Measurements from ENCODE around the gene LMNB1. TPM values are rescaled to one million over a fixed set of nuclear protein-coding genes. Genes with fewer than 3 reads are reported as not detected.
"Not testable (repeated sequence)": the region's sequence is repeated elsewhere in the genome, so short reads cannot be mapped to it uniquely, and the experiment has no call there.

Gene LMNB1
- total RNA-seq, 1 experiment from 2014 or later: 197 TPM

DNA sequence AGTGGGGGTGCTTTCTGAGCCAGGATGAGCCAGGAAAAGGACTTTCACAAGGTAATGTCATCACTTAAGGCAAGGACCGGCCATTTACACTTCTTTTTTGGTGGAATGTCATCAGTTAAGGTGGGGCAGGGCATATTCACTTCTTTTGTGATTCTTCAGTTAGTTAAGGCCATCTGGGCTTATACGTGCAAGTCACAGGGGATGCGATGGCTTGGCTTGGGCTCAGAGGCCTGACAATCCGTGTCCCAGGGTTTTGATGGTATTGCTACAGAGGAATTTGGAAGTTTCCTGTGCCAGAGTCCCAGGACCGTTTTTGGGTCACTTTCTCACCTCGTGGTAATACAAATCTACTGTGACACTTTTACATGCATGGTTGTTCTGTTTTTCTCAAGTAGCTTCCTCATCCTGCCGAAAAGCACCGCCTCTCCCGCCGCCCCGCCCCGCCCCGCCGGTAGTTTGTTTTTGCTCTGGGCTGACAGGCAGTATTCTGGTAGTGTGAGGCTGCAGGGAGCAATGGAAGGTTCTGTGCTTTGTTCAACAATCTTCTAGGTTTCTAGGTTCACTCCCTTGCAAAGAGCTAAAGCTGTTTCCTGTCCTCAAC, 68.6 kb downstream of the LMNB1 start:
- not testable (repeated sequence) for H3K27me3 ChIP-seq, H3K4me3 ChIP-seq, H3K9me3 ChIP-seq, H3K36me3 ChIP-seq, DNase-seq

DNA sequence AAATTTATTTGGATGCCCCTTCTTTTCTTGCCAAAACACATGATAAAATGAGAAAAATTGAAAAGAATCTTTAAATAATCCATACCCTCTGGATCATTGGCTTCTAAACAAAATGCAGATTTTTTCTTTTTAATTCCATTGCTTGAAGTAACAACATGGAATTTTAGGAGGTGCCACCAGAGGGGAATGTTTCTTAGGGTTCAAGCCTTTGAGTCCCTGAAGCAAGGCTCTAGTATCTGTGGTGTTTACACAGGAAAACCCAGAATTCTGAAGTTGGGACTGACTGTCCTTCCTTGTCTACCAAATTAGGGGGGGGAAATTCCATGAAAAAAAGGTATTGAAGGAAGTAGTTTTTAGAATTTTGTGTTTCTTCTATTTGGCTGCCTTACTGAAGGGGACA, 69.4 kb downstream of the LMNB1 start:
- no peak for DNase-seq
- H3K36me3 ChIP-seq: peaks cover 5% of the 10 kb centered on the region; the same call in 1 of the 2 replicates
- H3K4me3 ChIP-seq: no peak overlapping the region
- no peaks in the 10 kb centered on the region for H3K27me3 ChIP-seq
- no peaks in the 10 kb centered on the region for H3K9me3 ChIP-seq

DNA sequence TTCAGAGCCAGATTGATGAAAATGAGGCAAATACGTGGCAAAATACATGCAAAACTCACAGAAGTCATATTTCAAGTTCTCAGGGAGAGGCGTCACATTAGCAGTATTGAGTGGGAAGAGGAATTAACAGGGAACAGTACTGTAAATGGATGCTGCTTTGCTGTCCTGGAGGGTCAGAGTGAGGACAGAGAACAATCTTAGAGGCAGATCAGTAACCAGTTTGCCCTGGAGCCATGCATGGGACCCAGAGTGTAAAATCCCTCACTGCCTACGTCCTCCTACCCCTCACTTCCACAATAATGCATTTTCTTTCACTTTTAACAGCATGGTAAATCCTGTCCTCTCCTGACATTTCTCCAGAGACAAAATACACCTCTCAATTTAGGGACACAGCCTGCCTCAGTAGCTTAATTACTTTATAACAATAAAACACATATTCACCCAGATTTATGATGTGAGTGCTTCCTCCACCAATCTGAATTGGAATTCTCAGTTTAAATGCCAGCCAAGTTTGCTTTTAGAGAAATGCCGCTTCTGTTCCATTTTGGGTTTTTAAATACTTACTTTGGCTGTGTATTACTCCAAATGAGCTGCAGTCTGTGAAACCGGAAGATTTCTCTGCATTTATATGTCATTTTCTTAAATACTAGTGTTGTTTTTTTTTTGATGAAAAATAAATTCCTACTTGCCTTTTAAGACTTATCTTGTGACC, 70.0 kb downstream of the LMNB1 start:
- peaks cover 5% of the 10 kb centered on the region; the same call in 1 of the 2 replicates for H3K36me3 ChIP-seq
- no peak overlapping the region for H3K4me3 ChIP-seq
- no peaks in the 10 kb centered on the region for H3K9me3 ChIP-seq
- H3K27me3 ChIP-seq: no peaks in the 10 kb centered on the region
- no peak for DNase-seq

- Histone ChIP-seq H3K36me3 (peaks cover 5% of the 10 kb centered on the region; the same call in 1 of the 2 replicates), H3K9me3 (no peaks in the 10 kb centered on the region), H3K4me3 (no peak overlapping the region), H3K27me3 (no peaks in the 10 kb centered on the region)
- no peak for DNase-seq
These were observed 70.5 kb downstream of the LMNB1 start for GRCh38 chr5:126847456-126847820.

- Histone ChIP-seq H3K36me3 (peaks cover 5% of the 10 kb centered on the region; the same call in 1 of the 2 replicates), H3K27me3 (no peaks in the 10 kb centered on the region)
- DNase-seq: no peak
These were observed 70.9 kb downstream of the LMNB1 start for GRCh38 chr5:126847826-126848251.

DNA sequence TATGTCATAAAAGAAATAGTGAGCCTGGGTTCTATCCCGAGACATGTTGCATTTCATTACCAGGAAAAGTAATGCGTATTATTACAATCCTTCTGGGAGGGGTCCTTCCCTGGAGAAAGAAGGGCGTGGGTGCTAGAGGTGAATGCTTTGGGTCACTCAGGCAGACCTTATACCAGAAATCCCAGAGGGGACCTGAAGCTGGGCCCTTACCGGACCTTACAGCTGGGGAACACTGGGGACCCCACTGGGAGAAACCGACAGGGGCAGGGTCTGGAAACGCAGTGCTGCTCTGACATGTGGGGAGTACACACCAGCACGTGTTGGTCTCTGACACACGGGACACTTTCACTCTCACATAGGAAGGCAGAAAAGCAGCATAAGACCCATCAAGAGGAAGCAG, 71.3 kb downstream of the LMNB1 start:
- Histone ChIP-seq H3K27me3 (no peaks in the 10 kb centered on the region), H3K4me3 (no peak overlapping the region)
- no peak for DNase-seq

More at GRCh38 chr5:126847826-126848251, 70.9 kb downstream of the LMNB1 start:
- no peaks in the 10 kb centered on the region for H3K9me3 ChIP-seq
- no peak overlapping the region for H3K4me3 ChIP-seq

DNA sequence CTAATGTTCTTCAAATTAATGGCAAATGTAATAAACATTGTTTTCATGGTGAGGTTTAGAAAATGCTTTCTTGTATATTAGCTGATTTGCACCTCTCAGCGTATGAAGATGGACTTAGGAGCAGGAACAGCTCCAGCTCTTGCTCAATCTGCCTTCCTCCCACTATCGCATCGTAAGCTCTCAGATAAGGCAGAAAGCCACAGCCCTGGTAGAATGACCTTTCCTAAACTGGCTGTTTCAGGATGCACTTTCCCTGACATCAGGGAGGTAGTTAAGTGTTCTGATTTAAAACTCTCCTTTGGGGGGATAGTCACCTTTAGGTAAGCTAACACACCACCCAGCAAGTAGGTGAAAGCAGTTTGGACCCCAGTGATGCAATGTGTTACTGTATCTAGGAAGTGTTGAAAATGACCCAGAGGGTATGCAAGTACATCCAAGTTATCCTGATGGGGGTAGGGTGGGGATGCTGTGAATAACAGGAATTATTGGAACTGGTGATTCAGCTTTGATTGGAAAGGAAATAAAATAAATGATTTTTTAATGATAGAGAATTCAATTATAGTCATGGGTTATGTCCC, 72.3 kb downstream of the LMNB1 start:
- Histone ChIP-seq H3K36me3 (peaks cover 9% of the 10 kb centered on the region), H3K27me3 (no peaks in the 10 kb centered on the region), H3K4me3 (no peak overlapping the region), H3K9me3 (no peaks in the 10 kb centered on the region)
- DNase-seq: no peak

More for the DNA sequence above, 71.3 kb downstream of the LMNB1 start:
- Histone ChIP-seq H3K9me3 (no peaks in the 10 kb centered on the region), H3K36me3 (peaks cover 5% of the 10 kb centered on the region; the same call in 1 of the 2 replicates)

GRCh38 chr5:126851501-126852011, 74.6 kb downstream of the LMNB1 start:
- Histone ChIP-seq H3K36me3 (peaks cover 15% of the 10 kb centered on the region), H3K27me3 (no peaks in the 10 kb centered on the region), H3K4me3 (no peak overlapping the region), H3K9me3 (no peaks in the 10 kb centered on the region)
- DNase-seq: no peak

DNA sequence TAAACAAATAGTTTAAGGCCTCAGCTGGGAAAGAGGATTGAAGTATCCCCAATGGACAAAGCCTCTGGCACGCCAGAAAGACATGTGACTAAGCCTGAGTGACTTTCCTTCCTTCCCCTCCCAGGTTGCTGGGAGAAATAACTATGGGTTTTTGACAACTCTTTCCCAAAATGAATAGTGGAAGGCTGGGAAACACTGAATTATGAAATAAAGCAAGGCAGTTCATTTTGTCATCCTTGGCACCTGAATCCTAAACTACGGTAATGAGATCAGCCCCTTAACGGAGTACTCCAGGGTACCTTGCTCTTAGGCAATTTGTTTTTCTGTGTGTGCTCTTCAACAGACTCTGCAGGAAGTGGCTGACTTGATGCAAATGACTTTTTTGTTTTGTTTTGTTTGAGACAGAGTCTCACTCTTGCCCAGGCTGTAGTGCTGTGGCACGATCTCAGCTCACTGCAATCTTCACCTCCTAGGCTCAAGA, 75.2 kb downstream of the LMNB1 start:
- Histone ChIP-seq H3K36me3 (peaks cover 19% of the 10 kb centered on the region), H3K4me3 (no peak overlapping the region), H3K9me3 (no peaks in the 10 kb centered on the region), H3K27me3 (no peaks in the 10 kb centered on the region)
- DNase-seq: no peak

DNA sequence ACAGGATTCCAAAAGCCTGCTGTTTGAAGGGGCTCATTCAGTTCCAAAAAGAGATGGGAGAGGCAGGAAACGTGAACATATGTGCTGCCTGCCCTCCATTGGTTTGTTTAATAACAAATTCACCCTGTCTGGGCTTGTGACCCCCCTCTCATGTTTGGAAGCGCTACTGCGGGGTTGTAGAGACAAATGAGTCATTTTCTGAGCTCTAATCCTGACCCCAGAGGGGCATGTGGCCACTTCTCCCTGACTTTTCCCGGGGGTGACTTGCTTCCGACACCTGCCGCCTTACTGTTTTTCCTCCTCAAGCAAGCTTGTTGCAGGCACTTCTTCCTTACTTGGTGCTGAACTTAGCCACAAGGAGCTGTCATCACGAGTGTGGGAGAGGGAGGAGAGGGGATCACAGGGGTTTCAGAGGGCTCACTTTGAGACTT, 75.9 kb downstream of the LMNB1 start:
- Histone ChIP-seq H3K36me3 (peaks cover 19% of the 10 kb centered on the region), H3K27me3 (no peaks in the 10 kb centered on the region), H3K9me3 (no peaks in the 10 kb centered on the region), H3K4me3 (no peak overlapping the region)
- no peak for DNase-seq

- DNase-seq, H3K4me3 ChIP-seq, H3K27me3 ChIP-seq, H3K9me3 ChIP-seq: not testable (repeated sequence)
- peaks cover 26% of the 10 kb centered on the region for H3K36me3 ChIP-seq
These were observed 76.8 kb downstream of the LMNB1 start for GRCh38 chr5:126853541-126854307.

DNA sequence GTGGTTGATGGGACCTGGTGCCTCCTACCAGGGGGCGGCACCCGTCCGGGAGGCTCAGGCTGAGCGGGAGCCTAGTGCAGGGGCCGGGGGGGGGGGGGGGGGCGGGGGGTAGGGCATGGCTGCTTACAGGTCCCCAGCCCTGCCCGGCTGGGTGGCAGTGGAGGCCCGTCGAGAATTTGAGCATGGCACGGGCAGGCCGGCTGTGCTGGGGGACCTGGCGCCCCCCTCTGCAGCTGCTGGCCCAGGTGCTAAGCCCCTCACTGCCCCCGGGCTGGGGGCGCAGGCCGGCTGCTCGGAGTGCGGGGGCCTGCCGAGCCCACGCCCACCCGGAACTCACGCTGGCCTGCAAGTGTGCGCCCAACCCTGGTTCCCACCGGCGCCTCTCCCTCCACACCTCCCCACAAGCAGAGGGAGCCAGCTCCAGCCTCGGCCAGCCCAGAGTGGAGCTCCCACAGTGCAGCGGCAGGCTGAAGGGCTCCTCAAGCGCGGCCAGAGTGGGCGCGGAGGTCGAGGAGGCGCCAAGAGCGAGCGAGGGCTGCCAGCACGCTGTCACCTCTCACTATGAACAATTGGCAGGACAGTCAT, 77.7 kb downstream of the LMNB1 start:
- Histone ChIP-seq H3K36me3 (peaks cover 26% of the 10 kb centered on the region), H3K27me3 (no peaks in the 10 kb centered on the region), H3K4me3 (no peak overlapping the region), H3K9me3 (no peaks in the 10 kb centered on the region)
- no peak for DNase-seq

DNA sequence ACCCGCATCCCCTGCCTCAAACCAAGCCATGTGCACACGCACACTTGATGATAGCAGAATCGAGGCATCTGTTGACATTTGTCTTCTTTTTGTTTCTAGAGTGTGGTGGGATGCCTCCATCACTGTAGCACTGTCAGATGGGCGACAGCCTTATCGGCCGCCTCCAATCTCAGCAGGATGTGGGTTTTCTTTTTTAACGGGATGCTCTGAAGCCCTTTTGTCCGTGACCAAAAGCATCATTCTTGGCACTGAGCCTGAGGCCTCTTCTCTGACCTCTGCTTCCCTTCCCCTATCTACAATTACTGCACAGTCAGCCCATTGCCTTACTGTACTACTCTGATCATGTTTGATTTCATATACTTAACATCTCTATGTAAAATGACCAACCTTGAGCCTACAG, 78.3 kb downstream of the LMNB1 start:
- H3K4me3 ChIP-seq: no peak overlapping the region
- no peak for DNase-seq
- no peaks in the 10 kb centered on the region for H3K27me3 ChIP-seq

DNA sequence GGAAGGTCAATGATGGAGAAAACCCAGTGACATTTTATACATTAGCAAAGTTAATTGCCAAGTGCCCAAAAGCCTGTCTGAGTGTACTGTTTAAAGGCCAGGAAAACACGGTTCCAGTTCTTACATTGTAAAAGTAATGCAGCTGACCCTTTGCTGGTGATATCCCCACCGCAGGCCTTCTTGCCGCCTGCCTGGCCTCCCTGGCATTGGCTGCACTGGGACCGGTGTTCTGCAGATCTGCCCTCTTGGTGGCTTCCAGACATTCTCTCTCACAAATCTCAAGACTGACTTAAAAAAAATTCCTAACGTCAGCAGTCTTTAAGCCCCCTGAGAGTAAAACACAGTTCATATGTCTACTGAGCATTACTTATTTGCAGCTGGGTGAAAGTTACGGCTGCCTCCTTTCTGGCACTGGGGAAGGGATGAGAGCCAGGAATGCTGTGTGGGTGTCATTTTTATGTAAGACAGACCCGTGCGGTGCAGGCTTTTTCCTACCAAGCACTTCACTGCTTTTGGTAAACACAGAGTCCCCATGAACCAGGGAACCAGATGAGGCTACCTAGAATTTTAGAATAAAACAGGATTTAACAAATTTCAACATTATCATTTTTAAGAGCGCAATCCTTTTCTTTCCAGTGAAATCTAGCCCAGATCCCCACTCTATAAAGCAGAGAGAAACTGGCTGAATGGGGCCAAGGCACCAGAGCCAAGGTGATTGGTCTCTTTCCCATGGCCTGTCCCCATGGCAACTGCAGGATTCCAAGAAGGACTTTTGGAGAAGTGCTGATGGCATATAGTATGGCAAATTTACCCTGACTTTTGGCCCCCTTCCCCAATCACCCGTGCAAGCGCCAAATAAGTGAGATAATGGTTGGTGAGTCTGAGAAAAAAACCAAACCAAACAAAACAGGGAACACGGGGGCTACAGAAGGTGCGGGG, 80.8 kb downstream of the LMNB1 start:
- Histone ChIP-seq H3K27me3 (no peaks in the 10 kb centered on the region), H3K36me3 (peaks cover 21% of the 10 kb centered on the region)
- DNase-seq: no peak

More for the DNA sequence above, 78.3 kb downstream of the LMNB1 start:
- H3K9me3 ChIP-seq: no peaks in the 10 kb centered on the region
- peaks cover 26% of the 10 kb centered on the region for H3K36me3 ChIP-seq

DNA sequence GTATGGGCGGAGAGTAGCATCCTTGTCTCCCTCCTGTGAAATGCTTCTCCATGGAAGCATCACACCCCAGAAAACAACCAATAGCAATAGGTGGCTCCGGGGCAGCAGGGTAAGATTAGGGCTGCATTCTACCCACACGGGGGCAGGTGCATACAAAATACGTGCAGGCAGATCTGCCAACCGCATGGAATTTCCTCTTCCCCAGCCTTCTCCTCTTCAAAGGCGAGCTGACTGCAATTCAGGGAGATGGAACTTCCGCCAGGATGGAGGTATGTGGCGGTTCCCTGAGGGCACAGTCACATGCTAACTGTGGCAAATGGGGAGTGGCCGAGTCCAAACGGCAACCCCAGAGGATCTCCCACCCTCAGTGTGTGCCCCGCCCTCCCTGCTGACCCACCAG, 81.5 kb downstream of the LMNB1 start:
- DNase-seq: no peak

More for the DNA sequence above, 80.8 kb downstream of the LMNB1 start:
- H3K4me3 ChIP-seq: no peak overlapping the region
- no peaks in the 10 kb centered on the region for H3K9me3 ChIP-seq

More for the DNA sequence above, 81.5 kb downstream of the LMNB1 start:
- peaks cover 21% of the 10 kb centered on the region for H3K36me3 ChIP-seq
- H3K27me3 ChIP-seq: no peaks in the 10 kb centered on the region
- no peaks in the 10 kb centered on the region for H3K9me3 ChIP-seq
- no peak overlapping the region for H3K4me3 ChIP-seq
